DMS79 (cell line): Measurements from ENCODE around the gene TMEM221.

Source experiments
- DNase-seq: peaks from one replicate; lab custom pipeline; 2025; lab: John Stamatoyannopoulos, UW

The TMEM221 gene

DNA sequence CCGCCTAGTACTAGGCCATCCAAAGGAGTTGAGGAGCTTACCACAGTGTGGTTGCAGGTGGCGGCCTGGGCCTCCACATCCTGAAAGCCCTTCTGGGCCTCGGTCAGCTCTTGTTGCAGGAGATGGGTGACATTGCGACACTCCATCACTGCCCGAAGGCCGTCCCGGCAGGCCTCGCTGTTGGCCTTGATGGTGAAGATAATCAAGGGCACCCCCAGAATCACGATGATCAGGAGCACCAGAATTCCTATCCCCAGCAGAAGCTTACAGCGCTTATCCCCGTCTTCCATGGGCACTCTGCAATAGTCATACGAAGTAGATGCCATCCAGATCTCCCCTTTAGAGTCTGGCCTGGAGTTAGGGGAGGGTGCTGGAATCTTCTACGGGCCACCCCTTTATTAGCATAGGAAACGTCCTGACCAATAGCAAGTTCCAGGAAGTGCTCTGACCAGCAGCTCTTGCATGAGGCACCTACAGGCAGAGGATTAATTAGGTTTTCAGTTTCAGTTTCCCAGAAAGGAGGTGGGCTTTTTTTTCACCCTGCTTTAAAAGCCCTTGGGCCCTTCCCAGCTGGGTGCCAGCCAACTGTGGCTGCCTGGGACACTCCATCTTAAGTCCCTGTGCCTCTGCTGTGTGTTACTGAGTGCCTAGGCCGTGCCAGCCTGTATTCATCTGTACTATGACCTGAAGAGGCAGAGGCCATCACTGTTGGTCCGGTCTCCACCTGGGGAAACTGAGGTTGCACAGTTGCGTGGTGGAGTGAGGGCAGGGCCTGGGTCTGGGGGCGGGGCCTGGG, 43.0 kb downstream of the TMEM221 start, which contains the start of gene BST2:
TSS of gene BST2 (minus strand) at position 381 of the 796 bp plus-strand sequence. CDS start at position 326, 55 bp downstream.
- DNase-seq: no peak

DNA sequence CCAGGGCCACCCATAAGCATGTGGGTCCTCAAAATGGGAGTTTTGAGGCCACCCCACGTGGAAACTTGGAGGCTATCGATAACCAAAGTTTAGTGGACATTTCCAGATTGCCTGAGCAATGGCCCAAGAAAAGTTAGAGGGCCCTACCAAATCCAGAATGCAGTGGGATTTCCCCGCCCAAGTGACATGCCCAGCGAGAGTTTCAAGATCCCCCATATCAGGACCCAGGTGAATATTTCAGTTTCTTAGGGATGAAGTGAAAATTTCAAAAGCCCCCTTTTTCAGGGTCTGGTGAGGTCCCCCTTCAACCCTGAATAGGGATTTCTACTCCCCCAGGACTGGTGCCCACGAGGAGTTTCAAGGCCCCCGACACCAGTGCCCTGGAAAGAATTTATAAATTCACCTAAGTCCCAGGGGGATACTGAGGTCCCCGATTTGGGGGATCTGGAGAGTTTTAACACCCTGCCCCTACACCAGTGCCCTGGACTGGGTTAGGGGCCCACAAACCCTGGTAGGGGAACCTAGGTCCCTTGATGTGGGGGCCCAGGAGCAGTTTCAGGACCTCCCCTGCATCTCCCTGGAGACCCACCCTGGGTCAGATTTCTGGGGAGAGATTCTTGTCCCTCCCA, 43.7 kb downstream of the TMEM221 start:
- DNase-seq: no peak

DNA sequence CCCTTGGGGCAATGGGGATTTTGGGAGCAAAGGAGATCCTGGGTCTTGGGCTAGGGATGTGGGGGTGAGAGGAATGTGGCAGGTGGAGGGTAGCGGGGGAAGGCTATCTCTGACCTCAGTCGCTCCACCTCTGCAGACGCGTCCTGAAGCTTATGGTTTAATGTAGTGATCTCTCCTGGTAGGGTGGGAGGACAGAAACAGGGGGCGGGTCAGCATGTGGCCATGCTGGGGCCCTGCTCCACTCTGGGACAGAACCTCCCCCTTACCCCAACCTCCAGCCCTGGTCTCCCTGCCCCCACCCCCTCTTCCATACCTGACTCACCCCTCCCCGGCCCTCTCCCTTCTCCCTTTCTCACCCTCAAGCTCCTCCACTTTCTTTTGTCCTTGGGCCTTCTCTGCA, 44.5 kb downstream of the TMEM221 start:
- DNase-seq: no peak

DNA sequence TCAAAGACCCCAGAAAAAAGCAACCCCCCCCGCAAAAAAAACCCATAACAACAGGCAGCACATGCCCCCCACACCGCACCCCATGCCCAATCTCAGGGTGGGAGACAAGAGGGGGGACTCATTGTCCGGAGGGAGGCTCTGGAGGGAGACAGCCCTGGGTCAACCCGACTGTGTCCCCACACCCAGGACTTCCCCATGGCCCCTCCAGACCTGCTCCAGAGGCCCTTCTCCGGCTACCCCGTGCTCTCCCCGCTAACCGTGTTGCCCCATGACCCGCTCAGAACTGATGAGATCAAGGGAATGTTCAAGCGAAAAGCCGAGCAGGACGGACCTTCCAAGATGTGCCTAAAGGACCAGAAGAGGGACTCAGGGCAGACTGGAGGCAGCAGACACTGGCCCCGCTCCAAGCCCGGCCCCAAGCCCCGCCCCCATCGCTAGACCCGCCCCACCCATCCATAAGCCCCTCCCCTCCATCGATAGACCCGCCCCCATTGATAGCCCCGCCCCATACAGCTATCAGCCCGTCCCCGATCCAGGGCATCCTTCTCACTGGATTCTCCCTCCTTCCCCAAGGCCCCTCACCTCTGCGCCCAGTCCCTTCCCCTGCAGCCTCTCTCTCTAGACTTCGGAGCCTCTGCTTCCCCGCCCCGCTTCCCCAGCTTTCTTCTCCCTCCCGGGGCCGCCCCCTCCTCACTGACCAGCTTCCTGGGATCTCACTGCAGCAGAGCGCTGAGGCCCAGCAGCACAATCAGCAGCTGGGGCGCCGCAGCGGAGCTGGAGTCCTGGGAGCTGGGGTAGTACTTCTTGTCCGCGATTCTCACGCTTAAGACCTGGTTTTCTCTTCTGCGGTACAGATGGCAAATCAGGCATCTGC, 45.2 kb downstream of the TMEM221 start:
- no peak for DNase-seq

DNA sequence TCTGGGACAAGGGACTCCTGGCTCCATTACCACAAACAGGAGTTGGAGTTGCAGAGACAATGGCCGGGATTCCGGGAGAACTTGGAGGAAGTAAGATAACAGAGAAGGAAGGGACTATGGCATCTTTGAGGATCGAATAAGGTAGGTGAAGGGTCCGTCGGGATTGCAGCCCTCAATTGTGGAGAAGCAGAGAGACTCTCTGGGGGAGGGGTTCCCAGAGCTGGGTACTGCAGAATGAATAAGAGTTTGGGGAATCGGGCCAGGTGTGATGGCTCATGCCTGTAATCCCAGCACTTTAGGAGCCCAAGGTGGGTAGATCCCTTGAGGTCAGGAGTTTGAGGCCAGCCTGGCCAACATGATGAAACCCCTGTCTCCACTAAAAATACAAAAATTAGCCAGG, 46.8 kb downstream of the TMEM221 start:
- no peak for DNase-seq

DNA sequence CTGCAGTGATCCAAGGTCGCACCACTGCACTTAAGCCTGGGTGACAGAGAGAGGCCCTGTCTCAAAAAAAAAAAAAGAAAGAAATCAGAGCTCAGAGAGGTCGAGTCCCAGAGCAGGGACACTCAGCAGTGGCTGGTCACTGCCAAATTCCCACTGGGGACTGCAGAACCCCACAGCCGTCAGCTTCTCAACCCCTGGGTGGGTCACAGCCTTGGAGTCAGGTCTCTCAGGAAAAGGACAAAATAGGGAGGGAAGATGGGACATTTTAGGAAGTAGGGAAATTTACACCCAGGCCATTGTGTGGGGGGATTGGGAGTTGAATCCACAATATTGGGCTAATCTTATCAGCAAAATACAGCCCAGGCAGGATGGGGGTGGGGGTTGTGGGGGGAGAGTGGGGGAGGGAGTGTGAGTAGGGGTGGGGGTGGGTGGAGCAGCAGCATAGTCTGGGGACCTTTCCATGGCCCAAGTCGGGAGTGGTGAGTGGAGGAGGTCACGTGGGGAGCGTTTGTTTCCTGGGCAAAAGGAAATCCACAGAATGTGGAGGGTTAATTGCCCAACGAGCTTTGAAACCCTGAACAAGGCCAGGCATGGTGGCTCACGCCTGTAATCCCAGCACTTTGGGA, 49.5 kb downstream of the TMEM221 start:
- DNase-seq: no peak

DNA sequence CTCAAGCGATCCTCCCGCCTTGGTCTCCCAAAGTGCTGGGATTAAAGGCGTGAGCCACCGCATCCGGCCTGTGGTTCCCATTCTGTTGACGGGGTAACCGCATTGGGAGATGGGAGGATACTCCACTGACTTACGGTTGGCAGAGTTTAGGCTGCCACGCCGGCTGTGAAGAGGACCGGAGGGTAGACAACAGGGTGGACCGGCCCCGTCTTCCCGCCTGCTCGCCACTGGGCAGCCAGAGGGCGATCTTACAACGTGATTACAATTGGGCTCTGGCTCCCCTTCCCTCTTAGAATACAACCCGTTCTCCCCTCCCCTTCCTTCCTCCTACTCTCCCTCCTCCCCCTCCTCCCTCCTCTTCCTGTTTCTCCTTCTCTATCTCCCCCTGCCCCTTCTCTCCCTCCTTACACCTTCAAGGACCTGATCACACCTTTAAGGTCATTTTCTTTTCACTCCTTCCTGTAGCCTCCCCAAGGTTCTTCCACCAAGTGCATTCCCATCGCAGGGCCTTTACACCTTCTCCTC, 53.5 kb downstream of the TMEM221 start:
- no peak for DNase-seq

DNA sequence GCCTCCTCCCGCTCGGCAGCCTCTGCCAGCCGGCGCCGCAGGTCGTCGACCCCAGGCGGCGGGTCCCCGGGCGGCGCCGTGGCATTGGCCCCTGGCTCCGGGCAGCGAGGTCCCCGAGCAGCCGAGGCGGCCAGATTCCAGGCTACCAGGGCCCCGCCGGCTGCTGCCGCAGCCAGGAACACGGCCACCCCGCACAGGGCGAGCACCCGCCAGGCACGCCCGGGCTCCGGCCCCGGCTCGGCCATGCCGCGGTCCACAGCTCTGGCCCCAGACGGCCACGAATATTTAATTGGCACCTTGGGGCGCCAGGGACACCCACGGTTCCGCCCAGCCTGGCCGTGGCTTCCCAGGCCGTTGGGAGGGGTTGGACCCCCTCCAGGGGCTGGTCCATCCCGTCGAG, 54.6 kb downstream of the TMEM221 start, which contains the start of gene CCDC194:
TSS of gene CCDC194 (minus strand) at position 283 of the 400 bp plus-strand sequence. CDS start at position 245, 38 bp downstream.
- no peak for DNase-seq

DNA sequence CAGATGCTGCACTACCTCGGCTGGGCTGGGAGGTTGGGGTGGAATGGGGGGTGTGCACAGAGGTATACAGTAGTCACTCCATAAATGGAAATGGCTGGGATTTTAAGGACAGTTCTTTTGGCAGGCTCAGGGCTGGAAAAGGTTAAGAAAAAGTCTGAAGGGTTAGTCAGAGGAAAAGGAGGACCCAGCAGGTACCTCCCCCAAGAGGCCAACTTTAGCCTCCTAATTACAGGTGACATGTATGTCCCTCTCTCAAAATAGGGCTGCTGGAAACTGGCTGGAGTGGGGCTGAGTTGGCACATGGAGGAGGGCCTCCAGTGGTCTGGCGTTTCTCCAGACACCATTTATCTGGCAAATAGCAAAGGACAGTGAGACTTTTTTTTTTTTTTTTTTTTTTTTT, 55.5 kb downstream of the TMEM221 start:
- DNase-seq: no peak

DNA sequence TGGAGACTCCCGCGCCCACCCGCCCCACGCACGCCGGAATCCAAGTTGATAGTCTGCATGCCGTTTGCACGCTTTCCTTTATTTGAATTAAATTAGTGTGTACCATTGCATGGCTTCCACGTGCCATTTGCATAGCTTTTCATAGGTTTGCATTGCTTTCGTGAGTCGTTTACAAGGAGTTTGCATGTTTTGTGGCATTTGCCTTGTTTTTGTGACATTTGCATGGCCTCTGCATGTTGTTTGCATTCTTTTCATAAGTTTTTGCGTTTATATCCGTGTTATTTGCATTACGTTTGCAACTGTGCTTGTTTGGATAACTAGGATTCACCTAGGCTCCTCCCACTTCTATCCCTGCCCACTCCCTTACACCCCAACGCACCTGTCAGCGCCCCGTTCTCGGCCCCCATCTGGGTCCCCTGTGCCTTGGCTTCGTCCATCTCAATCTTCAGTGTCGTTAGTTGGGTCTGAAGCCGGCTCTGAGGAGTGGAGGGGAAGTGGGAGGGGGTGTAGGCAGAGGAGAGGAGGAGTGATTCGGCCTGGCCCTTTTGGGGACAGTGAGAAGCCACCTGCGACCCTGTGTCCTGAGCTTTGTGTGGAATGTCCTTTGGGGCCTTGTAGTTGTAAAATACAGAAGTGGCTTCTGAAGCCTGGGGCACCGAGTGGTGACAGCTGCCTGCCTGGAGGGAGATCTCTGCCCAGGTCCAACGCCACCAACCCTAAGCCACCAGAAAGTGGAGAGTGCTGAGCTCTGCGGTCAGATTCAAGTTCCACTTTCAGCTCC, 56.9 kb downstream of the TMEM221 start:
- no peak for DNase-seq

DNA sequence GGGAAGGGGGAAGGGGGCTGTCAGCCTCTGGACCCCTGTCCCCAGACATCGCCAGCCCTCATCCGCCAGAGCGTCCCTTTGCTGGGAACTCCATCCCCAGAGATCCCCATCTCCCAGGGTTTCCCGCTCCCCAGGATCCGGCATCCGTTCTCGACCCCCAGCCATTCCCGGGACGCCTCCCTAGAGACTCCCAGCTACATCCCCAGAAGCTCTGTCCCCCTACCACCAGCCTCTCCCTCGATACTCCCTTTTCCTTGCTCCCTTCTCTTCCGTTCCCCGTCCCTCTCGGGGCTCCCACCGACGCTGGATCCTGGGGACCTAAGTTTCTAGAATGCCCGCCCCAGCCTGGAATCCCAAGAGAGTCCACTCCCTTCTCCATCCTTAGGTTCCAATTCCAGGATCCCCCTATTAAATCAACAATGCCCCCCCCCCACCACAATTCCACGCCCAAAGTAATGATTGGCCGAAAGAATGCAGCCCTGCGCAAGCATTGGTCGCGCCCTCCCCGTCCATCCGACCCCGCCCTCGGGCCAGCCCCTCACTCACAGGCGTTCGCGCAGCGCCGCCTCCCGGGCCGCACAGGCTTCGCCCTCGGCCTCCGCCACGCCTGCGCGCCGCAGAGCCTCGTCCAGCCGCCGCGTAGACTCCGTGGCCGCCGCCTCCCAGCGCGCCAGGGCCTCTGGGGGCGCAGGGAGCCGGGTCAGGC, 57.6 kb downstream of the TMEM221 start:
- peak; percentile 77 for DNase-seq

DNA sequence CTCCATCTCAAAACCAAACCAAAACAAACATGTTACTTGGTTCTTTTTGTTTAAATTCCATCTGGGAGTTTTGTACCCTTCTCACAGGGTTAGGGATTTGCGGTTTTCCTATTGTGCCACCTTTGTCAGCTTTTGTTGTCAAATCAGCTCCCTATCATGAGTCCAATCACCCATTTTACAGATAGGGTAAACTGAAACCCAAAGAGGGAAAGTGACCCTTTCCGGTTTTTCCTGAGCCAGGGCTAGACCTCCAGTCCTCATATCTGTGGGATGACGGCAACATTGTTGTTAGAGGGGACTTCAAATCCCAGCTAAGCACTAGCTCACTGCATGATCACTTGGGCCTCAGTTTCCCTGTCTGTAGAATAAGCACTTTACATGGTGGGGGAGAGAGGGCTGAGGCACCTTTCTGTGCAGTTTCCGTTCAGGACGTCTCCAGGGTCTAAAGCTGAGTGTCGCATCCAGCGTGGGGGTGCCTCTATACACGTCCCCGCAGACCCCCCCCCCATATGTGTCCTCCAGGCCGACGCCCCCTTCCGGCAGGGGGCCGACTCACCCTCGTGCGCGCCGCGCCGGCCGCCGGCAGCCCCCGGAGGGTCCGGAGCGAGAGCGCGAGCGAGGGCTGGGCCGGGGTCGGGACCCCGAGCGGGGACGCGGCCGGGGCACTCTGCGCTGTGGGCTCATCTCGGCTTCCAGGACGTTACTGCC, 58.4 kb downstream of the TMEM221 start:
- DNase-seq: no peak

DNA sequence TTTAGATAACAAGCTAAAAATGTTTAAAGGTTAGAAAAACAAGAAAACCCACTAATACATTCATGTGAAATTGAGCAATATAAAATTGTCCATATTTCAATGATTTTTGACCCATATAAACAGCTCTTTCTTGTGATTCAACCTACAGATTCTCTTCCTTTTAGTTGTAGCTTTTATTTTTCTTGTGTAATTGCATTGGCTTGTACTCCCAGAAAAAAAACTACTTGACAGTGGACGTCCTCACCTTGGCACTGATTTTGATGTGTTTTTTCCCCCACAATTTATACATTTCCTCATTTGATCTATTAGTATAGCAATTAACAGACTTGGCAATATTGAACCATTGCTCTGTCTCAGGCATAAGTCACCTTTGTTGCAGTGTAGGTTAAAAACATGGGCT, 59.2 kb downstream of the TMEM221 start:
- DNase-seq: no peak

DNA sequence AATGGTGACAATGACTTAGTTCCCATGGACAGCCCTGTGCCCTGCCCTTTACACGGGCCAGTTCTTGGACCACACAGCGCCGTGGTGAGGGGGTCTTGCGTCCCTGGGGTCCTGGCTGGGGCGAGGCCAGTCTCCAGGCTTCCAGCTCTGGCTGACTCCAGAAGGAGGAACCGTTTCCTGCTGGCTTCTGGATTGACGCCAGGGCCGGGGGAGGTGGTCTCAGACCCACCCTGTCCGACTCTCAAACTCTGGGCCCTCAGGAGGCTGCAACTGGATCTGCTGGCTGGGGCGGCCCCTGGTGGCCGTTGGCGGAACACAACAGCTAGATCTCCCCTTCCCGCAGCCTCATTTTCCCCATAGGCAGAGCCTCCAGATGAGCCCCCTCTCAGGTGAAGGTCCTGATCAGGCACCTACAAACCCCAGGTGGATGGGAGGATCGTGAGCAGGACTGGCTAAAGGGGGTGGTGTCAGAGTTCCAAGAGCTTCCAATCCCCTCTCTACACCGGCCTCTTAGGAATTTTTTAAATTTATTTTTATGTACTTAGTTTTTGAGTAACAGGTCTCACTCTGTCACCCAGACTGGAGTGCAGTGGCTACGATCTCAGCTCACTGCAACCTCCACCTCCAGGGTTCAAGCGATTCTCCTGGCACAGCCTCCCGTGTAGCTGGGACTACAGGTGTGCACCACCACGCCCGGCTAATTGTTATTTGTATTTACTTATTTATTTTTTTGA, 62.4 kb downstream of the TMEM221 start:
- DNase-seq: no peak
